Stimulated activated CD4-positive, alpha-beta T cell treated with anti-CD3 and anti-CD28 coated beads, Interleukin-4, amount 100 ng/mL, for 48 hours (primary cell): ENCODE measurements around the gene TRRAP.

Experiments used
- DNase-seq, 2 donors: peaks; one replicate each; pipeline ENCODE4 v3.0.0-alpha.2; 2020; ENCODE audit warnings: low read depth in 2 of 2

The TRRAP gene

GRCh38 chr7:98949336-98950044 is 71.2 kb downstream of the TRRAP start:
- no peak for DNase-seq

- no peak for DNase-seq
Observed at GRCh38 chr7:98955992-98956391, 77.7 kb downstream of the TRRAP start.

- no peak for DNase-seq
Observed at GRCh38 chr7:98956469-98956868, 78.1 kb downstream of the TRRAP start.

- no peak for DNase-seq
Observed at GRCh38 chr7:98956937-98957336, 78.6 kb downstream of the TRRAP start.

GRCh38 chr7:98957766-98958165 is 79.4 kb downstream of the TRRAP start:
- DNase-seq = no peak

GRCh38 chr7:98958968-98959367 is 80.6 kb downstream of the TRRAP start:
- no peak for DNase-seq

GRCh38 chr7:98963305-98963704 is 85.0 kb downstream of the TRRAP start:
- no peak for DNase-seq

GRCh38 chr7:98964596-98964995 is 86.3 kb downstream of the TRRAP start:
- no peak for DNase-seq

GRCh38 chr7:98968621-98969020 is 90.3 kb downstream of the TRRAP start:
- DNase-seq = no peak

- no peak for DNase-seq
Observed at GRCh38 chr7:98969386-98969785, 91.1 kb downstream of the TRRAP start.

GRCh38 chr7:98970016-98970615 is 91.8 kb downstream of the TRRAP start:
- DNase-seq = no peak

- no peak for DNase-seq
Observed at GRCh38 chr7:98970805-98971204, 92.5 kb downstream of the TRRAP start.

GRCh38 chr7:98974205-98974604 is 95.9 kb downstream of the TRRAP start:
- DNase-seq = no peak

GRCh38 chr7:98974906-98975816 is 96.8 kb downstream of the TRRAP start:
- DNase-seq = no peak

GRCh38 chr7:98976396-98977185 is 98.3 kb downstream of the TRRAP start:
- no peak for DNase-seq

- DNase-seq = no peak
Observed at GRCh38 chr7:98978672-98979071, 100.3 kb downstream of the TRRAP start.

- no peak for DNase-seq
Observed at GRCh38 chr7:98981701-98982100, 103.4 kb downstream of the TRRAP start.

- no peak for DNase-seq
Observed at GRCh38 chr7:98982686-98983085, 104.4 kb downstream of the TRRAP start.

GRCh38 chr7:98984126-98984525 is 105.8 kb downstream of the TRRAP start:
- no peak for DNase-seq

- DNase-seq = no peak
Observed at GRCh38 chr7:98985406-98985805, 107.1 kb downstream of the TRRAP start.

GRCh38 chr7:98985945-98986344 is 107.6 kb downstream of the TRRAP start:
- DNase-seq = no peak

- no peak for DNase-seq
Observed at GRCh38 chr7:98988641-98989040, 110.3 kb downstream of the TRRAP start.
